Fibroblast of lung (primary cell): ENCODE results near the gene ZNF888. TPM values are rescaled to one million over a fixed set of nuclear protein-coding genes. Genes with fewer than 3 reads are reported as not detected.

ENCODE experiments used
- DNase-seq, 2 donors: peaks; one replicate each; pipeline versions ENCODE4 v3.0.0 to v3.0.0-alpha.2; 2010; ENCODE audit warnings: low read depth in 2 of 2
- H2AFZ ChIP-seq: 2 replicates; pipeline ENCODE4 v1.5.1; 2012; ENCODE audit warnings: low read length, control low read depth, inconsistent platforms
- H3K27ac ChIP-seq: 2 replicates; pipeline ENCODE4 v1.5.1; 2011; ENCODE audit warnings: low read length, control low read depth; ENCODE audit not compliant: insufficient read depth
- H3K27me3 ChIP-seq: 2 replicates; pipeline ENCODE4 v1.5.1; 2011; ENCODE audit warnings: mild to moderate bottlenecking, low read length; ENCODE audit not compliant: control insufficient read depth, insufficient read depth
- H3K36me3 ChIP-seq: 2 replicates; pipeline ENCODE4 v1.5.1; 2011; ENCODE audit warnings: low read length; ENCODE audit not compliant: control insufficient read depth, insufficient read depth
- H3K4me1 ChIP-seq: 2 replicates; pipeline ENCODE4 v1.5.1; 2011; ENCODE audit warnings: low read length; ENCODE audit not compliant: control insufficient read depth, insufficient read depth; ENCODE audit errors: extremely low read depth
- H3K4me2 ChIP-seq: 2 replicates; pipeline ENCODE4 v1.5.1; 2011; ENCODE audit warnings: low read length, control low read depth; ENCODE audit not compliant: insufficient read depth; ENCODE audit errors: extremely low read depth
- H3K4me3 ChIP-seq, 4 experiments: fragments of 200-600 bp in 1 of 4; sonication (generic) in 1 of 4; replicated peaks in 1 of 4; 2 replicates each; pipeline ENCODE4 v1.5.1; 2011 to 2016; ENCODE audit warnings: low read length in 4 of 4, low read depth in 3 of 4, mild to moderate bottlenecking in 3 of 4, control low read depth in 2 of 4, inconsistent platforms in 1 of 4, mixed read lengths in 1 of 4; ENCODE audit not compliant: insufficient read depth in 1 of 4; ENCODE audit errors: control extremely low read depth in 1 of 4
- H3K79me2 ChIP-seq: 2 replicates; pipeline ENCODE4 v1.5.1; 2012; ENCODE audit warnings: mild to moderate bottlenecking, low read length, inconsistent platforms; ENCODE audit not compliant: control insufficient read depth, insufficient read depth
- H3K9ac ChIP-seq: 2 replicates; pipeline ENCODE4 v1.5.1; 2011; ENCODE audit warnings: mild to moderate bottlenecking, low read length, control low read depth; ENCODE audit not compliant: insufficient read depth
- H3K9me3 ChIP-seq: 2 replicates; pipeline ENCODE4 v1.5.1; 2012; ENCODE audit warnings: low read depth, low read length; ENCODE audit not compliant: control insufficient read depth, insufficient read depth
- H4K20me1 ChIP-seq: 2 replicates; pipeline ENCODE4 v1.5.1; 2011; ENCODE audit warnings: low read length; ENCODE audit not compliant: control insufficient read depth, insufficient read depth; ENCODE audit errors: extremely low read depth
- EZH2 ChIP-seq: IDR thresholded peaks from 2 replicates; pipeline ENCODE4 v1.5.1; 2012; ENCODE audit warnings: low read length, control low read depth, mild to moderate bottlenecking; ENCODE audit errors: missing control alignments
- polyA plus RNA-seq, 2 donors: library from polyadenylated mRNA; depleted of rRNA in 1 of 2; stranded (reverse) in 1 of 2; unstranded in 1 of 2; fragments of >200 nt; gene quantifications; 2 replicates each; pipeline ENCODE4 v1.2.1, GENCODE V29; 2011 to 2012; ENCODE audit warnings: missing spikeins in 1 of 2
- total RNA-seq: library from RNA; depleted of rRNA; stranded (reverse); fragments of >200 nt; gene quantifications from 2 replicates; pipeline ENCODE4 v1.2.1, GENCODE V29; 2014
- TF ChIP-seq, protein P1 (sequence below), 2 donors: IDR thresholded peaks in 1 of 2; conservative IDR thresholded peaks in 1 of 2; 1 replicate in 1 of 2; 2 replicates in 1 of 2; pipeline ENCODE4 v1.5.1; 2011 to 2012; ENCODE audit warnings: low read length in 2 of 2, control low read depth in 1 of 2, inconsistent platforms in 1 of 2, low read depth in 1 of 2, mild to moderate bottlenecking in 1 of 2

ZNF888 gene
- total and polyA plus RNA-seq, 2 donors (not counting 1 experiment from before 2014, with no cell fraction given): 1.6 to 4.3 TPM

GRCh38 chr19:52897138-52897935 lies 25.9 kb downstream of the ZNF888 start, which contains the start of gene ZNF320:
TSS of gene ZNF320 (minus strand) at chr19:52897635. CDS start at chr19:52890255, 7,380 bp downstream.
- H3K79me2 ChIP-seq: peaks cover 2% of the 10 kb centered on the region

GRCh38 chr19:52896431-52897137 lies 26.6 kb downstream of the ZNF888 start:
- Histone ChIP-seq H3K4me3 (peak overlapping the region; percentile 90 to 96 (median 92)), H2AFZ (peak overlapping the region; percentile 97), H3K9ac (peak overlapping the region; percentile 86), H3K36me3 (no peaks in the 10 kb centered on the region), H3K27ac (peak overlapping the region; percentile 97), H3K4me1 (peaks cover 2% of the 10 kb centered on the region), H3K27me3 (no peaks in the 10 kb centered on the region), H3K79me2 (peaks cover 2% of the 10 kb centered on the region), H3K9me3 (no peaks in the 10 kb centered on the region), H3K4me2 (peak overlapping the region; percentile 83), H4K20me1 (no peaks in the 10 kb centered on the region)
- TF ChIP-seq EZH2: no peak
- TF ChIP-seq, protein P1, sequence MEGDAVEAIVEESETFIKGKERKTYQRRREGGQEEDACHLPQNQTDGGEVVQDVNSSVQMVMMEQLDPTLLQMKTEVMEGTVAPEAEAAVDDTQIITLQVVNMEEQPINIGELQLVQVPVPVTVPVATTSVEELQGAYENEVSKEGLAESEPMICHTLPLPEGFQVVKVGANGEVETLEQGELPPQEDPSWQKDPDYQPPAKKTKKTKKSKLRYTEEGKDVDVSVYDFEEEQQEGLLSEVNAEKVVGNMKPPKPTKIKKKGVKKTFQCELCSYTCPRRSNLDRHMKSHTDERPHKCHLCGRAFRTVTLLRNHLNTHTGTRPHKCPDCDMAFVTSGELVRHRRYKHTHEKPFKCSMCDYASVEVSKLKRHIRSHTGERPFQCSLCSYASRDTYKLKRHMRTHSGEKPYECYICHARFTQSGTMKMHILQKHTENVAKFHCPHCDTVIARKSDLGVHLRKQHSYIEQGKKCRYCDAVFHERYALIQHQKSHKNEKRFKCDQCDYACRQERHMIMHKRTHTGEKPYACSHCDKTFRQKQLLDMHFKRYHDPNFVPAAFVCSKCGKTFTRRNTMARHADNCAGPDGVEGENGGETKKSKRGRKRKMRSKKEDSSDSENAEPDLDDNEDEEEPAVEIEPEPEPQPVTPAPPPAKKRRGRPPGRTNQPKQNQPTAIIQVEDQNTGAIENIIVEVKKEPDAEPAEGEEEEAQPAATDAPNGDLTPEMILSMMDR (conservative IDR thresholded peaks at IDR 0.05 in 1 of 2, IDR thresholded peaks at IDR 0.05 in 1 of 2; ENCODE audit: low read depth in 1 of 2, low read length in 2 of 2): no peak
- peak; percentile 10 to 26 for DNase-seq

More at GRCh38 chr19:52897138-52897935, 25.9 kb downstream of the ZNF888 start, which contains the start of gene ZNF320:
- Histone ChIP-seq H2AFZ (peak within 1 kb of the TSS; percentile 97), H3K4me3 (peak within 1 kb of the TSS; percentile 90 to 96 (median 92)), H3K27me3 (no peaks in the 10 kb centered on the region), H3K36me3 (no peaks in the 10 kb centered on the region), H3K4me2 (peak within 1 kb of the TSS; percentile 83), H3K9ac (peak within 1 kb of the TSS; percentile 86), H3K27ac (peak within 1 kb of the TSS; percentile 97), H3K4me1 (peaks cover 2% of the 10 kb centered on the region), H3K9me3 (no peaks in the 10 kb centered on the region), H4K20me1 (no peaks in the 10 kb centered on the region)
- TF ChIP-seq EZH2: no peak
- TF ChIP-seq, protein P1 (conservative IDR thresholded peaks at IDR 0.05 in 1 of 2, IDR thresholded peaks at IDR 0.05 in 1 of 2; ENCODE audit: low read depth in 1 of 2, low read length in 2 of 2): no peak
- peak; percentile 89 to 94 for DNase-seq

DNA sequence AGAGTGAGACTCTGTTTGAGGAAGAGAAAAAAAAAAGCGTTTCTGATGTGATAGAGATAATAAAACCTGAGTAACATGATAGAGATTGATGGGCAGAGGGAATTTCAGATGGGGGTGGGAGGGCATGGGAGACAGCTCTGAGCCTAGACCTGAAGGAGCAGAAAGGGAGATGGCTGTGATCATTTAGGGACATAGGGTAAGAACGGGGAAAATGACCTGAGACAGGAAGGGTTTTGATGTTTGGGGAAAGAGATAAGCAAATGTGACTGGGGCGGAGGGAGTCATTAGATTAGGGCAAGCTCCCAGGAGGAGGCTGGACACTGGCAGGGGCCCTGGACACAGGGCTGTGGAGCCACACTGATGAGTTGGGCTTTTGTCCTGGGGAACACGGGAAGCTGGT lies 31.9 kb downstream of the ZNF888 start:
- Histone ChIP-seq H3K9ac (no peak overlapping the region), H4K20me1 (no peaks in the 10 kb centered on the region), H3K4me1 (no peaks in the 10 kb centered on the region), H3K9me3 (no peaks in the 10 kb centered on the region), H3K4me2 (no peak overlapping the region), H2AFZ (no peak overlapping the region), H3K79me2 (peaks cover under 1% of the 10 kb centered on the region), H3K4me3 (no peak overlapping the region), H3K27me3 (no peaks in the 10 kb centered on the region), H3K27ac (no peak overlapping the region), H3K36me3 (peaks cover 5% of the 10 kb centered on the region)
- no peak for DNase-seq
- TF ChIP-seq EZH2: no peak
- TF ChIP-seq, protein P1 (conservative IDR thresholded peaks at IDR 0.05 in 1 of 2, IDR thresholded peaks at IDR 0.05 in 1 of 2; ENCODE audit: low read depth in 1 of 2, low read length in 2 of 2): no peak
